Activated T-helper 2 cell treated with anti-CD3 and anti-CD28 coated beads, Interferon-gamma antibody, Interleukin-2, Interleukin-4, amounts not matched to agents 10 μg/mL and 5 μg/mL and 100 μg/mL, durations not matched to agents 14 hours and 24 hours and 36 hours (primary cell): ENCODE data around the gene PRKG1. TPM values are rescaled to one million over a fixed set of nuclear protein-coding genes. Genes with fewer than 3 reads are reported as not detected.
A peak's percentile ranks its signal among the peaks of the same experiment; 100 is the strongest.

ENCODE experiments used
- DNase-seq: peaks from one replicate; pipeline ENCODE4 v3.0.0; 2021; ENCODE audit warnings: low spot score
- H3K27ac Mint-ChIP-seq: one replicate; pipeline ENCODE4 v1.8.0; 2021; ENCODE audit warnings: mixed read lengths
- H3K27me3 Mint-ChIP-seq: one replicate; pipeline ENCODE4 v1.8.0; 2021; ENCODE audit warnings: low read depth, mixed read lengths
- H3K36me3 Mint-ChIP-seq: one replicate; pipeline ENCODE4 v1.8.0; 2021; ENCODE audit warnings: low read depth, mixed read lengths
- H3K4me1 Mint-ChIP-seq: one replicate; pipeline ENCODE4 v1.8.0; 2021; ENCODE audit warnings: low read depth, mixed read lengths
- H3K4me3 Mint-ChIP-seq: one replicate; pipeline ENCODE4 v1.8.0; 2021; ENCODE audit warnings: low read depth, mild to moderate bottlenecking, moderate library complexity, mixed read lengths
- H3K9me3 Mint-ChIP-seq: one replicate; pipeline ENCODE4 v1.8.0; 2021; ENCODE audit warnings: mixed read lengths
- intact Hi-C: fragments of 100-400 bp; cut with micrococcal nuclease; formaldehyde crosslinking; loops from one replicate; pipeline ENCODE4 v1.15.1; 2023
- total RNA-seq: library from RNA; stranded (reverse); gene quantifications from 2 replicates; pipeline ENCODE4 v1.2.3, GENCODE V29; 2022

The PRKG1 gene
- total RNA-seq, 1 donor from 2014 or later: not detected

- Mint-ChIP-seq H3K27ac (no peak overlapping the region), H3K4me3 (no peak overlapping the region), H3K36me3 (no peaks in the 10 kb centered on the region), H3K9me3 (no peaks in the 10 kb centered on the region), H3K27me3 (peaks cover 6% of the 10 kb centered on the region), H3K4me1 (peaks cover 13% of the 10 kb centered on the region)
- DNase-seq: no peak
- intact Hi-C loops: loop anchor here (5.0 kb wide), 1 partner anchor 178 kb away; the partner anchor contains the start of gene CSTF2T
These were observed 801.3 kb downstream of the PRKG1 start for GRCh38 chr10:51875610-51876009.

DNA sequence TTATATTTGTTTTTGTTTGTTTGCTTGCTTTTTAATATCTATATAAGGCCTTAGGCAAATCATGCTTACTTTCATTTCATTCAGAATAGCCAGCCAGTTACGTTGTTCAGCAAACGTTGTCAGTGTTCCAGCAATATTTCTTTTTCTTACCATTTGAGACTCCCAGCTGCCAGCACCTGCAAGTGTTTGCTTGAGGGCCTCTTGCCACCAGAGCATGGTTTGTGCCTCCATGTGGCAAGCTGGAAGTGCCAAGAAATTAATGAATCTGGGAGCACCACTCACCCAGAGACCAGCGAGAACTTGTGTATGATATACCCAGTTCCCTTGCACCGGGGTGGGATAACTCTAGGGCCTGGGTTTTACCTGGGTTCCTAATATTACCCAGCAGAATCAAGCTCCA lies 802.2 kb downstream of the PRKG1 start:
- intact Hi-C loops: loop anchor here (5.0 kb wide), 1 partner anchor 179 kb away; the partner anchor contains the start of gene CSTF2T
- Mint-ChIP-seq H3K36me3 (no peaks in the 10 kb centered on the region), H3K27ac (no peak overlapping the region), H3K4me1 (peaks cover 13% of the 10 kb centered on the region), H3K9me3 (no peaks in the 10 kb centered on the region), H3K27me3 (peaks cover 6% of the 10 kb centered on the region), H3K4me3 (no peak overlapping the region)
- DNase-seq: no peak

GRCh38 chr10:51876979-51877378 lies 802.7 kb downstream of the PRKG1 start:
- DNase-seq: no peak
- H3K27me3 Mint-ChIP-seq: peaks cover 4% of the 10 kb centered on the region
- H3K27ac Mint-ChIP-seq: no peak overlapping the region
- H3K36me3 Mint-ChIP-seq: no peaks in the 10 kb centered on the region
- H3K4me1 Mint-ChIP-seq: peaks cover 13% of the 10 kb centered on the region
- H3K9me3 Mint-ChIP-seq: no peaks in the 10 kb centered on the region
- H3K4me3 Mint-ChIP-seq: no peak overlapping the region
- intact Hi-C loops: loop anchor here (5.0 kb wide), 1 partner anchor 180 kb away; the partner anchor contains the start of gene CSTF2T

DNA sequence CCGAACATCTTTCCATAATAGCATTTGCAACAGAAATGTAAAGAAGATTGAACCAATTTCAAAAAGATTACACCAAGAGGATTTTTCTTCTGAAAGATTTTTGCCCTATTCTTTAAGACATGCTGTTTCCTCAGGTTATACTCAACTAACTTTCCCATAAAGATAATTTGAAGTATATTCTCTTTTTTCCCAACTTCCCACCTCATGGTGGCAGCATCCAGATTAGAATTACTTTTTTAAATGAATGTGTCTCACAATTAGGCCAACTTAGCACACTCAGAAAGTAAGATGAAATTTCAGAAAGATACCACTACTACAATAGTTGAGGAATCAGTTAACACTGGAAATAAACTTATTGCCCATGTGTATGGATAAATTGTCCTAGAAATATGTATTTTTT lies 803.3 kb downstream of the PRKG1 start:
- Mint-ChIP-seq H3K4me3 (no peak overlapping the region), H3K27me3 (peaks cover 5% of the 10 kb centered on the region), H3K9me3 (no peaks in the 10 kb centered on the region), H3K36me3 (no peaks in the 10 kb centered on the region), H3K4me1 (peaks cover 13% of the 10 kb centered on the region), H3K27ac (no peak overlapping the region)
- no peak for DNase-seq
- intact Hi-C loops: loop anchor here (5.0 kb wide), 1 partner anchor 180 kb away; the partner anchor contains the start of gene CSTF2T

DNA sequence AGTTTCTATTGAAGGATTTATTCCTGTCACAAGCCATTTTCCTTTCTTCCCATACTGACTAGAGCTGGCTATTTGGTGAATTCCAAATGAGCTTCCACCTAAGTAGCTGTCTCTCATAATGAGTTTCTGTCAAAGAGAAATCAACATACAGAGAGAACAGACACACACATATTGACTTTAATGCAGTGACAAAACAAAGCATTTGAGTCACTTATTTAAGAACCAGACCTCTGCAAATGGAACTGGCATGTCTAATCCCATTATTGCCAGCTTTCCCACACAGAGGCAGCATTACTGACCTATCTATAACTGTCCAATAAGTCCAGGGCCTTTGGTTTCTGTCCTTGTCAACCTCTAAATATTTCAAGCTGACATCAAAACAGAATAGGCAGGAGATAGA lies 804.4 kb downstream of the PRKG1 start:
- no peak for DNase-seq
- Mint-ChIP-seq H3K4me3 (peak overlapping the region; percentile 19), H3K9me3 (no peaks in the 10 kb centered on the region), H3K27ac (no peak overlapping the region), H3K27me3 (peaks cover 9% of the 10 kb centered on the region), H3K4me1 (peaks cover 13% of the 10 kb centered on the region), H3K36me3 (no peaks in the 10 kb centered on the region)
- intact Hi-C loops: loop anchor here (1.0 to 5.0 kb wide), 2 partner anchors 45 to 181 kb away; partner anchors contain the start of gene CSTF2T

GRCh38 chr10:51879238-51879637 lies 805.0 kb downstream of the PRKG1 start:
- peak overlapping the region; percentile 43 for H3K27ac Mint-ChIP-seq
- intact Hi-C loops: loop anchor here (1.0 to 5.0 kb wide), 2 partner anchors 46 to 182 kb away; partner anchors contain the start of gene CSTF2T
- no peak for DNase-seq
- peak overlapping the region; percentile 22 for H3K4me3 Mint-ChIP-seq
- H3K27me3 Mint-ChIP-seq: peaks cover 10% of the 10 kb centered on the region
- H3K4me1 Mint-ChIP-seq: peaks cover 13% of the 10 kb centered on the region
- no peaks in the 10 kb centered on the region for H3K9me3 Mint-ChIP-seq
- no peaks in the 10 kb centered on the region for H3K36me3 Mint-ChIP-seq

- no peaks in the 10 kb centered on the region for H3K36me3 Mint-ChIP-seq
- peaks cover 13% of the 10 kb centered on the region for H3K4me1 Mint-ChIP-seq
- DNase-seq: no peak
- peaks cover 6% of the 10 kb centered on the region for H3K27me3 Mint-ChIP-seq
- no peak overlapping the region for H3K27ac Mint-ChIP-seq
- no peaks in the 10 kb centered on the region for H3K9me3 Mint-ChIP-seq
- no peak overlapping the region for H3K4me3 Mint-ChIP-seq
- intact Hi-C loops: no loop called here
These were observed 806.9 kb downstream of the PRKG1 start for GRCh38 chr10:51881213-51881612.

DNA sequence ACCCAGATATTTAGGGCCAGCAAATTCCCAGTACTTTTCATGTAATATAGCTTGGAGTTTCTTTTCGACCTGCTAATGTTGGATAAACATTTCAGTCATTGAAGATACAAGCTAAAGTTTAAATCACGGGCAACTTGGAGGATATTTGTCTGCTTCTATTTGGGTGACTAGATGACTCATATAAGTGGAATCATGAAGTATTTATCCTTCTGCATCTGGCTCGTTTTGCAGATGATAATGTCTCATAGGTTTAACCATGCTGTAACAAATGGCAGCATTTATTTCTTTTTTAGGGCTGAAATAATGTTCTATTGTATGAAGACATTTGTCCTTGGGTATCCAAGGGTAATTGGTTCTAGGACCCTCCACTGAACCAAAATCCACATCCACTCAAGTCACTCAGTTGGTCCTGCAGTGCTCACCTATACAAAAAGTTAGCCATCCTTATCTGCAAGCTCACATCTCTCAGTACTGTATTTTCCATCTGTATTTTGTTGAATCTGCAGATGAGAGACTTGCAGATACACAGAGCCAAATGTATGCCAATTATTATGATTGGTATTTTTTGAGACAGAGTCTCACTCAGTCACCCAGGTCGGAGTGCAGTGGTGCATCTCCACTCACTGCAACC lies 812.3 kb downstream of the PRKG1 start:
- no peak for DNase-seq
- intact Hi-C loops: no loop called here
- Mint-ChIP-seq H3K36me3 (no peaks in the 10 kb centered on the region), H3K4me1 (no peaks in the 10 kb centered on the region), H3K4me3 (no peak overlapping the region), H3K27ac (no peak overlapping the region), H3K27me3 (peaks cover 6% of the 10 kb centered on the region), H3K9me3 (no peaks in the 10 kb centered on the region)

DNA sequence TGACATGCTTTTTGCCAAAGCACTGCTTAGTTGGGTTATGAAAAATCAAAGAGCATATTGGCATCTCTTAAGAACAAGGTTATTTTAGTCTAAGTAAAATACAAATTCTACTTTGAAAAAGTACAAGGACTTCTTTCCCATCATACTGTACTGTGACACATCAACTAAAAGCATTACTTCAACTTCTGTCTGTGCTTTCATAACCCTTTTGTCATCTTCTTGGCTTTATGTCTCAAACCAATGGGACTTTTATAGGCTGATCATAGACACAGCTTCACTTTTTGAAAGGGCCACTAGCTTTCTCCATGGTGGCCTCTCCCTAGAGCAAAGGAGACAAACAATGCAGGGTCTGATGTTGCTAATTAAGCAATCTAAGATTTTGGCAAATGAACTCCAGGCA lies 814.0 kb downstream of the PRKG1 start:
- H3K36me3 Mint-ChIP-seq: no peaks in the 10 kb centered on the region
- no peaks in the 10 kb centered on the region for H3K9me3 Mint-ChIP-seq
- intact Hi-C loops: no loop called here
- H3K4me1 Mint-ChIP-seq: no peaks in the 10 kb centered on the region
- DNase-seq: no peak
- no peak overlapping the region for H3K27ac Mint-ChIP-seq
- no peak overlapping the region for H3K4me3 Mint-ChIP-seq
- peaks cover 3% of the 10 kb centered on the region for H3K27me3 Mint-ChIP-seq

DNA sequence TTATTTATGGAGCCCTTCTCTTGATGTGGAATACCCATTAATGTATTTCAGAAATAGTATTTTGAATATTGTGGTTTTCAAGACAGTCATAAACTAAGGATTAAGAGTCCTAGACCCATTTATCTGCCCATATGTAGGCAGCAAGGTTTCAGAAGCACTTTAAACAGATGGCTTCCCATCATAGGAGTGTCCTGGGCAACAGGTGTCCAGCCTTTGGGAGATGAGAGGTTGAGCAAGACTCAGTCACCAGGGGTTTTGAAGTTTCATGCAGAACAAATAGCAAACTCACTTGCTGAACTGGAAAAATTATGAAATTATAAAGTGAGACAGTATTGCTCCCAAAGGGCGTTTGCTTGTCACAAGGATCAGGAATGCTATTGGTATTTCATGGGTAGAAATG lies 818.0 kb downstream of the PRKG1 start:
- Mint-ChIP-seq H3K27ac (no peak overlapping the region), H3K4me3 (no peak overlapping the region), H3K27me3 (peaks cover 6% of the 10 kb centered on the region), H3K4me1 (no peaks in the 10 kb centered on the region), H3K36me3 (no peaks in the 10 kb centered on the region), H3K9me3 (no peaks in the 10 kb centered on the region)
- intact Hi-C loops: no loop called here
- DNase-seq: no peak

DNA sequence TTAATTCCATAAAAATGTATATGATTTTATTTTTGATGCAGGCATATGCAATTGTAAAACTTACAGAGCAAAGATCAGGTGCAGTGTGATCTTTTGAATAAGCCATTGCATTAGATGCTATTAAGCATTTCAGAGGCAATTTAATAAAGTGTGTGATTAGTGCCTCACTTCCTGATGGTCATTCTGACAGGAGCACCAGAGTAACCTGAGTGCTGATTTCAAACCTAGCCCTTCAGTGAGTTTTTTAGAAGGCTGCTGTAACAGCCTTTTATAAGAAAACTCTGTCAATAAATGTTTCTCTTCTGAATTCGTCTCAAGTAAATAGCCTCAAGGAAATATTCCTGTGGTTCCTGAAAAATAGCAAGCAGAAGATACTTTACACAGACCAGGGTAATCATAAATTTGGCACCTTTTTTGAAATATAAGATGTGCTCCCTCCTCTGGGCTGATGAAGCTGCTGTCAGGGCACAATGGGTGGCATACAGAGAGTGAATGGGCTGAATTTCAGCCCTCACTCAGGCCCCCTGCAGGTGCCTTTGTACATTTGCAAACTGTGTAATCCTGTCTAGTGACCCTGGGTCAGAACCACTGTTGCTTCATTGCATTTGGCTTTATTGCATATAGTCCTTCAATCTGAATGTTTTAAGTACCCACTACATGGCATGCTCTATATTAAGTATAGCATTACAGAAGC lies 818.8 kb downstream of the PRKG1 start:
- no peak for DNase-seq

DNA sequence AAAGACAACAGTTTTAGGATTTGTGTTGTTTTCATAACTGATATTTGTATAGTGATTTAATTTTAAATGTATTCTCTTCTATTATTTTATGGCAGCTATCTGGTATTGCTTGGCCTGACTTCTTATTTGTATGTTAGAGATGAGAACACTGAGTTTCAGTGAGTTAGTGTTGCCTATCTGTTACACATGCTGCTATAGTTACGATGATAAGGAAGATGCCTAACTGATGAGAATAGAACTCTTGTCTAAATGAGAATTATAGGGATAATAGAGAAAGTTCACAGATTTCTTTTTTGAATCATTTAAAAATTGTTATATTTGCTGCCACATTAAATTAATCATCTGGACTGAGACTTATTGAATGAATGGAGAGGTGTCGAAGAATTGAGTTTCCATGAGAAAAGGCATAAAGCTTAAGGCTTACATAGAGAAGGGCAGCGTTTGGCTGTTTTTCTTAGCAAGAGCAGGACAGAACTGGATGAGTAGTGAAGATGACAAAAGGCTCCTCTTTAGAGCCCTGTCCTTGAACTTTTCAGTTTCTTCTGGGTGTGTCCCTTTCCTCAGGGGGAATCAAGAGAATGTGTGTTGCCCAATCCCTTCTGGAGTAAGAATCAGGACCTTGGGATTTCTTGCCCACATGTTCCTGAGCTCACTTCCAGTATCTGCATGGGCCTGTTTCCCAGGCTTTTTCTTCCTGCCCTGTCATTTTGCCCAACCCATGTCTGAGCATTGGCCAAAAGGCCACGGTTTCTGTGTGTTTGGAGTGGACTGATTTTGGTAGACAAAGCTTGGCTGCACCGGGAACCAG lies 820.7 kb downstream of the PRKG1 start:
- H3K36me3 Mint-ChIP-seq: no peaks in the 10 kb centered on the region
- peaks cover 11% of the 10 kb centered on the region for H3K27me3 Mint-ChIP-seq
- intact Hi-C loops: no loop called here
- H3K9me3 Mint-ChIP-seq: no peaks in the 10 kb centered on the region
- H3K4me1 Mint-ChIP-seq: no peaks in the 10 kb centered on the region
- no peak overlapping the region for H3K27ac Mint-ChIP-seq
- no peak overlapping the region for H3K4me3 Mint-ChIP-seq
- DNase-seq: no peak

More for the DNA sequence above, 818.8 kb downstream of the PRKG1 start:
- Mint-ChIP-seq H3K36me3 (no peaks in the 10 kb centered on the region), H3K4me3 (no peak overlapping the region), H3K27ac (no peak overlapping the region), H3K27me3 (peaks cover 11% of the 10 kb centered on the region), H3K9me3 (no peaks in the 10 kb centered on the region), H3K4me1 (no peaks in the 10 kb centered on the region)
- intact Hi-C loops: no loop called here
